ENCODE data around the gene SUPT16H.
"Not testable (repeated sequence)": the region's sequence is repeated elsewhere in the genome, so short reads cannot be mapped to it uniquely, and the experiment has no call there.

The SUPT16H gene

GRCh38 chr14:21384494-21384851 lies 654 bp upstream of the SUPT16H start:
- TF ChIP-seq ZNF274 (IDR thresholded peaks at IDR 0.05; ENCODE audit: low read depth, low read length) (no peak), YY1 (IDR thresholded peaks at IDR 0.05; ENCODE audit: insufficient read depth, insufficient read length) (no peak), SUZ12 (IDR thresholded peaks at IDR 0.05; ENCODE audit: extremely low read depth, insufficient read depth, insufficient read length) (no peak)
- no peak for DNase-seq (ENCODE audit: low read depth, low spot score)
- Histone ChIP-seq H3K4me3 (ENCODE audit: insufficient read length, low read depth) (peak overlapping the region; percentile 91), H3K9me3 (ENCODE audit: insufficient read depth, low read length) (no peaks in the 10 kb centered on the region), H3K36me3 (ENCODE audit: insufficient read depth, insufficient read length, low read length) (peaks cover 49% of the 10 kb centered on the region), H3K27me3 (ENCODE audit: insufficient read depth, insufficient read length) (no peaks in the 10 kb centered on the region), H3K4me1 (ENCODE audit: insufficient read depth, insufficient read length) (no peaks in the 10 kb centered on the region), H3K9ac (ENCODE audit: insufficient read length, low read depth) (peak overlapping the region; percentile 88)

- H3K27me3 ChIP-seq (ENCODE audit: insufficient read depth, insufficient read length): no peaks in the 10 kb centered on the region
- no peak for DNase-seq (ENCODE audit: low read depth, low spot score)
- peak overlapping the region; percentile 88 for H3K9ac ChIP-seq (ENCODE audit: insufficient read length, low read depth)
- H3K9me3 ChIP-seq (ENCODE audit: insufficient read depth, low read length): no peaks in the 10 kb centered on the region
- H3K4me3 ChIP-seq (ENCODE audit: insufficient read length, low read depth): peak overlapping the region; percentile 91
- TF ChIP-seq YY1 (IDR thresholded peaks at IDR 0.05; ENCODE audit: insufficient read depth, insufficient read length): no peak
- no peak for TF ChIP-seq SUZ12 (IDR thresholded peaks at IDR 0.05; ENCODE audit: extremely low read depth, insufficient read depth, insufficient read length)
- TF ChIP-seq ZNF274 (IDR thresholded peaks at IDR 0.05; ENCODE audit: low read depth, low read length): no peak
- no peaks in the 10 kb centered on the region for H3K4me1 ChIP-seq (ENCODE audit: insufficient read depth, insufficient read length)
- peaks cover 42% of the 10 kb centered on the region for H3K36me3 ChIP-seq (ENCODE audit: insufficient read depth, insufficient read length, low read length)
Observed at GRCh38 chr14:21382886-21383847, 652 bp downstream of the SUPT16H start.

- no peak overlapping the region for H3K4me3 ChIP-seq (ENCODE audit: insufficient read length, low read depth)
- H3K9me3 ChIP-seq (ENCODE audit: insufficient read depth, low read length): no peaks in the 10 kb centered on the region
- TF ChIP-seq SUZ12 (IDR thresholded peaks at IDR 0.05; ENCODE audit: extremely low read depth, insufficient read depth, insufficient read length): no peak
- no peak overlapping the region for H3K9ac ChIP-seq (ENCODE audit: insufficient read length, low read depth)
- H3K27me3 ChIP-seq (ENCODE audit: insufficient read depth, insufficient read length): no peaks in the 10 kb centered on the region
- peaks cover 47% of the 10 kb centered on the region for H3K36me3 ChIP-seq (ENCODE audit: insufficient read depth, insufficient read length, low read length)
- no peak for DNase-seq (ENCODE audit: low read depth, low spot score)
- no peaks in the 10 kb centered on the region for H3K4me1 ChIP-seq (ENCODE audit: insufficient read depth, insufficient read length)
Observed at GRCh38 chr14:21382095-21382494, 1.7 kb downstream of the SUPT16H start.

- Histone ChIP-seq H3K4me3 (ENCODE audit: insufficient read length, low read depth) (no peak overlapping the region), H3K36me3 (ENCODE audit: insufficient read depth, insufficient read length, low read length) (peaks cover 42% of the 10 kb centered on the region), H3K4me1 (ENCODE audit: insufficient read depth, insufficient read length) (no peaks in the 10 kb centered on the region), H3K27me3 (ENCODE audit: insufficient read depth, insufficient read length) (no peaks in the 10 kb centered on the region), H3K9me3 (ENCODE audit: insufficient read depth, low read length) (no peaks in the 10 kb centered on the region), H3K9ac (ENCODE audit: insufficient read length, low read depth) (no peak overlapping the region)
- TF ChIP-seq YY1 (IDR thresholded peaks at IDR 0.05; ENCODE audit: insufficient read depth, insufficient read length): no peak
- TF ChIP-seq ZNF274 (IDR thresholded peaks at IDR 0.05; ENCODE audit: low read depth, low read length): no peak
- no peak for TF ChIP-seq SUZ12 (IDR thresholded peaks at IDR 0.05; ENCODE audit: extremely low read depth, insufficient read depth, insufficient read length)
- no peak for DNase-seq (ENCODE audit: low read depth, low spot score)
Observed at GRCh38 chr14:21379338-21379737, 4.5 kb downstream of the SUPT16H start.

- no peak overlapping the region for H3K9ac ChIP-seq (ENCODE audit: insufficient read length, low read depth)
- H3K4me1 ChIP-seq (ENCODE audit: insufficient read depth, insufficient read length): no peaks in the 10 kb centered on the region
- H3K27me3 ChIP-seq (ENCODE audit: insufficient read depth, insufficient read length): no peaks in the 10 kb centered on the region
- H3K9me3 ChIP-seq (ENCODE audit: insufficient read depth, low read length): no peaks in the 10 kb centered on the region
- no peak for DNase-seq (ENCODE audit: low read depth, low spot score)
- H3K4me3 ChIP-seq (ENCODE audit: insufficient read length, low read depth): no peak overlapping the region
- TF ChIP-seq ZNF274 (IDR thresholded peaks at IDR 0.05; ENCODE audit: low read depth, low read length) (no peak), YY1 (IDR thresholded peaks at IDR 0.05; ENCODE audit: insufficient read depth, insufficient read length) (no peak), SUZ12 (IDR thresholded peaks at IDR 0.05; ENCODE audit: extremely low read depth, insufficient read depth, insufficient read length) (no peak)
- H3K36me3 ChIP-seq (ENCODE audit: insufficient read depth, insufficient read length, low read length): peaks cover 64% of the 10 kb centered on the region
Observed at GRCh38 chr14:21373980-21374379, 9.8 kb downstream of the SUPT16H start.

- H3K4me3 ChIP-seq (ENCODE audit: insufficient read length, low read depth); H3K4me1 ChIP-seq (ENCODE audit: insufficient read depth, insufficient read length); H3K27me3 ChIP-seq (ENCODE audit: insufficient read depth, insufficient read length); H3K9me3 ChIP-seq (ENCODE audit: insufficient read depth, low read length); H3K9ac ChIP-seq (ENCODE audit: insufficient read length, low read depth); DNase-seq (ENCODE audit: low read depth, low spot score): not testable (repeated sequence)
- peaks cover 68% of the 10 kb centered on the region for H3K36me3 ChIP-seq (ENCODE audit: insufficient read depth, insufficient read length, low read length)
Observed at GRCh38 chr14:21372814-21373213, 11.0 kb downstream of the SUPT16H start.

GRCh38 chr14:21369949-21370679 lies 13.7 kb downstream of the SUPT16H start:
- Histone ChIP-seq H3K36me3 (ENCODE audit: insufficient read depth, insufficient read length, low read length) (peaks cover 77% of the 10 kb centered on the region), H3K9ac (ENCODE audit: insufficient read length, low read depth) (no peak overlapping the region), H3K9me3 (ENCODE audit: insufficient read depth, low read length) (no peaks in the 10 kb centered on the region), H3K4me3 (ENCODE audit: insufficient read length, low read depth) (no peak overlapping the region), H3K27me3 (ENCODE audit: insufficient read depth, insufficient read length) (no peaks in the 10 kb centered on the region), H3K4me1 (ENCODE audit: insufficient read depth, insufficient read length) (no peaks in the 10 kb centered on the region)
- TF ChIP-seq ZNF274 (IDR thresholded peaks at IDR 0.05; ENCODE audit: low read depth, low read length) (no peak), SUZ12 (IDR thresholded peaks at IDR 0.05; ENCODE audit: extremely low read depth, insufficient read depth, insufficient read length) (no peak), YY1 (IDR thresholded peaks at IDR 0.05; ENCODE audit: insufficient read depth, insufficient read length) (no peak)
- DNase-seq (ENCODE audit: low read depth, low spot score): no peak
